ENCODE measurements around the gene SCLT1.

DNA sequence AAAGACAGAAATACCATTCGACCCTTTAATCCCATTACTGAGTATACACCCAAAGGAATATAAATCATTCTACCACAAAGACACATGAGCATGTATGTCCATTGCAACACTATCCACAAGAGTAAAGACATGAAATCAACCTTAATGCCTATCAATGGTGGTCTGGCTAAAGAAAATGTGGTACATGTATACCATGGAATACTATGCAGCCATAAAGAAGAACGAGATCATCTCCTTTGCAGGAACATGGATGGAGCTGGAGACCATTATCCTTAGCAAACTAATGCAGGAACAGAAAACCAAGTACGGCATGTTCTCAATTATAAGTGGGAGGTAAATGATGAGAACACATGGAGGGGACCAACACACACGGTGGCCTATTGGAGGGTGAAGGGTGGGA is 7.9 kb downstream of the SCLT1 start:
- TF ChIP-seq POLR2A (IDR thresholded peaks at IDR 0.05): no peak
- TF ChIP-seq, protein P1, sequence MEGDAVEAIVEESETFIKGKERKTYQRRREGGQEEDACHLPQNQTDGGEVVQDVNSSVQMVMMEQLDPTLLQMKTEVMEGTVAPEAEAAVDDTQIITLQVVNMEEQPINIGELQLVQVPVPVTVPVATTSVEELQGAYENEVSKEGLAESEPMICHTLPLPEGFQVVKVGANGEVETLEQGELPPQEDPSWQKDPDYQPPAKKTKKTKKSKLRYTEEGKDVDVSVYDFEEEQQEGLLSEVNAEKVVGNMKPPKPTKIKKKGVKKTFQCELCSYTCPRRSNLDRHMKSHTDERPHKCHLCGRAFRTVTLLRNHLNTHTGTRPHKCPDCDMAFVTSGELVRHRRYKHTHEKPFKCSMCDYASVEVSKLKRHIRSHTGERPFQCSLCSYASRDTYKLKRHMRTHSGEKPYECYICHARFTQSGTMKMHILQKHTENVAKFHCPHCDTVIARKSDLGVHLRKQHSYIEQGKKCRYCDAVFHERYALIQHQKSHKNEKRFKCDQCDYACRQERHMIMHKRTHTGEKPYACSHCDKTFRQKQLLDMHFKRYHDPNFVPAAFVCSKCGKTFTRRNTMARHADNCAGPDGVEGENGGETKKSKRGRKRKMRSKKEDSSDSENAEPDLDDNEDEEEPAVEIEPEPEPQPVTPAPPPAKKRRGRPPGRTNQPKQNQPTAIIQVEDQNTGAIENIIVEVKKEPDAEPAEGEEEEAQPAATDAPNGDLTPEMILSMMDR (IDR thresholded peaks at IDR 0.05): no peak

All from testis (tissue), 2 donors.